Fibroblast of the aortic adventitia (primary cell): ENCODE measurements around the gene DACT2. TPM values are rescaled to one million over a fixed set of nuclear protein-coding genes. Genes with fewer than 3 reads are reported as not detected.
A peak's percentile ranks its signal among the peaks of the same experiment; 100 is the strongest.
"Not testable (repeated sequence)": the region's sequence is repeated elsewhere in the genome, so short reads cannot be mapped to it uniquely, and the experiment has no call there.

Experiments
- DNase-seq: peaks from one replicate; pipeline ENCODE4 v3.0.0-alpha.2; 2010; ENCODE audit warnings: low read depth
- H3K4me3 ChIP-seq: 2 replicates; pipeline ENCODE4 v1.5.1; 2011; ENCODE audit warnings: low read depth, mild to moderate bottlenecking, control low read depth, low read length, moderate library complexity
- CTCF ChIP-seq: IDR thresholded peaks from 2 replicates; pipeline ENCODE4 v1.5.1; 2011; ENCODE audit warnings: mild to moderate bottlenecking, low read length, control low read depth, inconsistent platforms; ENCODE audit not compliant: insufficient read depth
- total RNA-seq: library from RNA; depleted of rRNA; stranded (reverse); fragments of >200 nt; gene quantifications from 2 replicates; pipeline ENCODE4 v1.2.3, GENCODE V29; 2012; ENCODE audit warnings: low replicate concordance

Gene DACT2
- total RNA-seq, 1 donor = 0.27 TPM

- peak; percentile 57 for TF ChIP-seq CTCF
- peak; percentile 72 for DNase-seq
- no peak overlapping the region for H3K4me3 ChIP-seq
These were observed 4.6 kb downstream of the DACT2 start for GRCh38 chr6:168314948-168315347.

GRCh38 chr6:168314021-168314420, 5.6 kb downstream of the DACT2 start:
- no peak overlapping the region for H3K4me3 ChIP-seq
- TF ChIP-seq CTCF = no peak
- no peak for DNase-seq

- DNase-seq = no peak
- no peak for TF ChIP-seq CTCF
- no peak overlapping the region for H3K4me3 ChIP-seq
These were observed 6.1 kb downstream of the DACT2 start for GRCh38 chr6:168313431-168314011.

- DNase-seq, H3K4me3 ChIP-seq: not testable (repeated sequence)
These were observed 7.5 kb downstream of the DACT2 start for GRCh38 chr6:168312125-168312507.

- no peak for DNase-seq
- H3K4me3 ChIP-seq = no peak overlapping the region
- TF ChIP-seq CTCF = no peak
These were observed 8.0 kb downstream of the DACT2 start for GRCh38 chr6:168311410-168312124.

GRCh38 chr6:168310945-168311344, 8.6 kb downstream of the DACT2 start:
- DNase-seq = no peak
- no peak overlapping the region for H3K4me3 ChIP-seq
- no peak for TF ChIP-seq CTCF

GRCh38 chr6:168310403-168310802, 9.2 kb downstream of the DACT2 start:
- TF ChIP-seq CTCF = no peak
- H3K4me3 ChIP-seq = no peak overlapping the region
- no peak for DNase-seq
